HepG2 (cell line): ENCODE results near the gene FAM89B. TPM values are rescaled to one million over a fixed set of nuclear protein-coding genes. Genes with fewer than 3 reads are reported as not detected.

Source experiments
- ATAC-seq: fragments of 200-7000 bp; cut with Tn5 transposase; 3 replicates; pipeline ENCODE4 v1.9.1; 2020; ENCODE audit warnings: mild to moderate bottlenecking, moderate library complexity
- BruUV-seq: library from RNA; stranded (reverse); fragments of 400-500 nt; replicated peaks from 2 replicates; lab custom pipeline; 2021; lab: Mats Ljungman, UMichigan
- CTCF ChIA-PET: fragments of 300-600 bp; formaldehyde crosslinking; extraction: SDS; loops from one replicate; lab custom pipeline; 2021; ENCODE audit warnings: low total read pairs, inconsistent platforms, low intra/inter-chr PET ratio; lab: Yijun Ruan, JAX
- POLR2A ChIA-PET: fragments of 350-600 bp; sonication (Branson Sonifier 250); formaldehyde crosslinking; loops from one replicate; lab custom pipeline; 2020; ENCODE audit warnings: antibody characterized with exemption, inconsistent platforms; lab: Yijun Ruan, JAX
- DNase-seq: peaks from one replicate; pipeline ENCODE4 v3.0.0-alpha.2; 2015; ENCODE audit warnings: low spot score
- FAIRE-seq: peaks from 3 replicates; lab custom pipeline; 2011; peaks lifted over from hg19 to GRCh38; lab: Jason Lieb, UNC
- H2AFZ ChIP-seq: one replicate; pipeline ENCODE4 v1.6.1; 2011; ENCODE audit warnings: low read length, inconsistent platforms
- H3K27ac ChIP-seq: fragments of 300-600 bp; 3 replicates; pipeline ENCODE4 v1.8.0; 2011; ENCODE audit warnings: mixed run types, mild to moderate bottlenecking, mixed read lengths, low read length, inconsistent platforms; ENCODE audit not compliant: insufficient read depth; ENCODE audit errors: extremely low read length
- H3K27me3 ChIP-seq, 2 experiments: fragments of 200-600 bp in 1 of 2; 2 replicates in 1 of 2; 3 replicates in 1 of 2; pipeline versions ENCODE4 v1.6.0 to v1.8.0; 2011; ENCODE audit warnings: low read length in 2 of 2, mild to moderate bottlenecking in 2 of 2, moderate library complexity in 2 of 2, inconsistent platforms in 1 of 2; ENCODE audit not compliant: insufficient read depth in 2 of 2, control insufficient read depth in 1 of 2
- H3K36me3 ChIP-seq, 2 experiments: fragments of 200-600 bp in 1 of 2; replicated peaks in 1 of 2; 2 replicates in 1 of 2; 3 replicates in 1 of 2; pipeline versions ENCODE4 v1.5.1 to v1.8.0; 2011; ENCODE audit warnings: low read length in 2 of 2, inconsistent platforms in 1 of 2; ENCODE audit not compliant: insufficient read depth in 2 of 2, control insufficient read depth in 1 of 2
- H3K4me1 ChIP-seq: 2 replicates; pipeline ENCODE4 v1.5.1; 2012; ENCODE audit warnings: low read length, inconsistent platforms; ENCODE audit not compliant: insufficient read depth
- H3K4me2 ChIP-seq: 2 replicates; pipeline ENCODE4 v1.6.0; 2011; ENCODE audit warnings: low read depth, low read length, inconsistent platforms
- H3K4me3 ChIP-seq, 3 experiments: fragments of 200-600 bp in 1 of 3; sonication (generic), shearing (Covaris generic) in 1 of 3; replicated peaks in 1 of 3; 2 replicates each; pipeline ENCODE4 v1.5.1; 2011 to 2016; ENCODE audit warnings: low read length in 3 of 3, inconsistent platforms in 2 of 3, low read depth in 2 of 3, mild to moderate bottlenecking in 2 of 3, control low read depth in 1 of 3, mixed read lengths in 1 of 3; ENCODE audit not compliant: insufficient read depth in 1 of 3
- H3K79me2 ChIP-seq: one replicate; pipeline ENCODE4 v1.6.1; 2011; ENCODE audit warnings: low read length, inconsistent platforms; ENCODE audit not compliant: insufficient read depth
- H3K9ac ChIP-seq: 2 replicates; pipeline ENCODE4 v1.6.0; 2011; ENCODE audit warnings: mild to moderate bottlenecking, low read depth, low read length, inconsistent platforms; ENCODE audit not compliant: insufficient read depth
- H3K9me3 ChIP-seq: 2 replicates; pipeline ENCODE4 v1.5.1; 2012; ENCODE audit warnings: mild to moderate bottlenecking, low read length
- H4K20me1 ChIP-seq: 2 replicates; pipeline ENCODE4 v1.6.0; 2011; ENCODE audit warnings: inconsistent platforms, mild to moderate bottlenecking, low read length, moderate library complexity; ENCODE audit not compliant: insufficient read depth
- GABPB1 ChIP-seq: IDR thresholded peaks from 2 replicates; pipeline ENCODE4 v1.6.1; 2016; ENCODE audit warnings: mild to moderate bottlenecking, missing genetic modification reagents, moderate library complexity, missing compliant biosample characterization
- NFYC ChIP-seq: IDR thresholded peaks from 2 replicates; pipeline ENCODE4 v1.6.1; 2016; ENCODE audit warnings: missing genetic modification reagents, missing compliant biosample characterization
- ZFP37 ChIP-seq: sonication (generic); formaldehyde crosslinking; IDR thresholded peaks from 2 replicates; pipeline ENCODE4 v1.4.0; 2020; ENCODE audit warnings: missing genetic modification reagents, borderline replicate concordance
- WGBS: methylation state at CpG from one replicate; pipeline ENCODE4 v1.1.6; 2017; ENCODE audit warnings: low lambda C conversion rate; 5-methylcytosine and 5-hydroxymethylcytosine counted together
- in situ Hi-C: cut with HindIII; loops from 2 replicates; pipeline ENCODE4 v1.10.0; 2017; ENCODE audit warnings: low pct_unique_long_range_greater_than_20kb; ENCODE audit not compliant: extremely low pct_ligation_motif_present
- intact Hi-C: fragments of 100-400 bp; cut with micrococcal nuclease; formaldehyde crosslinking; loops from one replicate; pipeline ENCODE4 v1.10.0; 2022; ENCODE audit not compliant: unreplicated experiment
- polyA plus RNA-seq, 8 experiments: library from polyadenylated mRNA; depleted of rRNA in 3 of 8; stranded (reverse) in 7 of 8; unstranded in 1 of 8; fragments of >200 nt; fragmentation: Illumina TruSeq in 4 of 8; extraction: Trizol in 4 of 8; gene quantifications; 2 replicates each; pipeline versions ENCODE4 v1.2.1 to v1.2.3, GENCODE V29; 2011 to 2016; ENCODE audit warnings: low read depth in 4 of 8, missing spikeins in 1 of 8, mixed read lengths in 1 of 8; ENCODE audit not compliant: insufficient read depth in 1 of 8
- total RNA-seq, 5 experiments: library from RNA; depleted of rRNA; stranded (reverse); fragments of >200 nt; fragmentation: Illumina TruSeq; extraction: Trizol; gene quantifications; 2 replicates each; pipeline ENCODE4 v1.2.3, GENCODE V29; 2016; ENCODE audit warnings: low read depth in 1 of 5
- TF ChIP-seq, protein P1 (sequence below): sonication (generic); formaldehyde crosslinking; IDR thresholded peaks from 2 replicates; pipeline ENCODE4 v1.4.0; 2020; ENCODE audit warnings: missing genetic modification reagents, borderline replicate concordance
- TF ChIP-seq, protein P2 (sequence below): sonication (generic); formaldehyde crosslinking; IDR thresholded peaks from 2 replicates; pipeline ENCODE4 v1.4.0; 2020; ENCODE audit warnings: mild to moderate bottlenecking, missing genetic modification reagents, borderline replicate concordance
- TF ChIP-seq, protein P3 (sequence below): sonication (generic); formaldehyde crosslinking; IDR thresholded peaks from 2 replicates; pipeline ENCODE4 v1.5.0; 2020; ENCODE audit warnings: mild to moderate bottlenecking, missing genetic modification reagents, borderline replicate concordance
- TF ChIP-seq, protein P4 (sequence below): sonication (generic); formaldehyde crosslinking; IDR thresholded peaks from 2 replicates; pipeline ENCODE4 v1.5.0; 2020; ENCODE audit warnings: missing genetic modification reagents

Gene FAM89B
- total and polyA plus RNA-seq, 2 of the 13 experiments (the other 11 are each of a cell fraction or from before 2014, with no cell fraction given), result 5.7 to 8.0 TPM

DNA sequence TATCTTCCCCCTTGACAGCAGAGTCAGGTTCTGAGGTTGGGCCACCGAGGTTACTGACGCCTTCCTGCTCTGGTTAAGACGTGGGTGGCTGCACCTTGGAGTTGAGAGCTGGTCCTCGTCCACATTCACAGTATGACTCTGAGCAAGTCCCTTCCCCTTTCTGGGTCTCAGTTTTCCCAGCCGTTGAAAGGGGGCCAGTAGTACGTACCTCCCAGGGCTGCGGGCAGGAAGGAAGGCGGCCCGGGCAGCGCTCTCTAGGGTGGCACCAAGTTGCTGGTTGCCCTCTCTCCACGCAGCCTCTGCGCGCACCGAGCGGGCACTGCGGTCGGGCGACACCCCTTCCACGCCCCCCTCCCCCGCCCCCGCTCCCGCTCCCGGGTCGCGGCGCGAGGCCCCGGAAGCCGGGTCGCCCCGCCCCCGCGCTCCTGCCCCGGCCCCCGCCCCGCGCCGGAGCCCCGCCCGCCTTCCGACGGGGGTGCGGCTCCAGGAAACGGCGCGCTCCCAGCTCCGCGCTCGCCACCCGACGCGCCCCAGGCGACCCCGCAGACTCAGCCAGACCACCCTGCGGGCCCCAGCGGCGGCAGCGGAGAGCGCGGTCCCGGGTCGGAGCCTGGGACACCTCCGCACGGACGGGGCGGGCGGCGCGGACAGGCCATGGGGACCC lies 3.4 kb downstream of the FAM89B start, which contains the start of gene EHBP1L1:
Gene EHBP1L1 (plus strand): TSS at position 486 of the 664 bp plus-strand sequence. CDS start 250 bp downstream, outside the sequence.
- Histone ChIP-seq H3K4me3 (peak within 1 kb of the TSS; percentile 69 to 77 (median 73)), H3K36me3 (peaks cover 3 to 7% of the 10 kb centered on the region in 2 experiments; a peak in 2 of 5 replicates), H3K27ac (no peak within 1 kb of the TSS), H3K9me3 (no peaks in the 10 kb centered on the region), H3K4me1 (peaks cover 54% of the 10 kb centered on the region), H2AFZ (no peak within 1 kb of the TSS), H3K27me3 (no peaks in the 10 kb centered on the region; a peak in 1 of 5 replicates), H3K9ac (peak within 1 kb of the TSS; percentile 71), H3K4me2 (peak within 1 kb of the TSS; percentile 95), H4K20me1 (no peaks in the 10 kb centered on the region), H3K79me2 (peaks cover 15% of the 10 kb centered on the region)
- BruUV-seq, result no TSS peak
- in situ Hi-C loops, result loop anchor here (5.0 kb wide), 1 partner anchor 37 kb away; the partner anchor contains the start of gene MAP3K11
- CTCF ChIA-PET, result no interaction called here
- no peak for FAIRE-seq
- peak; percentile 9 for ATAC-seq
- DNase-seq, result no peak
- 3% methylated on average over 4 of the region's 69 CpGs for WGBS
- intact Hi-C loops, result no loop called here
- POLR2A ChIA-PET, result interaction anchor here (0.9 to 2.0 kb wide), 6 partner anchors 13 to 219 kb away, joined by 3 to 10 read pairs (median 3); no protein-coding TSS in a partner anchor
- TF ChIP-seq GABPB1 (CRISPR knock-in tag) (peak; percentile 24; the same call in 1 of the 2 replicates), NFYC (CRISPR knock-in tag) (no peak), ZFP37 (CRISPR knock-in tag) (no peak)
- TF ChIP-seq, protein P1, sequence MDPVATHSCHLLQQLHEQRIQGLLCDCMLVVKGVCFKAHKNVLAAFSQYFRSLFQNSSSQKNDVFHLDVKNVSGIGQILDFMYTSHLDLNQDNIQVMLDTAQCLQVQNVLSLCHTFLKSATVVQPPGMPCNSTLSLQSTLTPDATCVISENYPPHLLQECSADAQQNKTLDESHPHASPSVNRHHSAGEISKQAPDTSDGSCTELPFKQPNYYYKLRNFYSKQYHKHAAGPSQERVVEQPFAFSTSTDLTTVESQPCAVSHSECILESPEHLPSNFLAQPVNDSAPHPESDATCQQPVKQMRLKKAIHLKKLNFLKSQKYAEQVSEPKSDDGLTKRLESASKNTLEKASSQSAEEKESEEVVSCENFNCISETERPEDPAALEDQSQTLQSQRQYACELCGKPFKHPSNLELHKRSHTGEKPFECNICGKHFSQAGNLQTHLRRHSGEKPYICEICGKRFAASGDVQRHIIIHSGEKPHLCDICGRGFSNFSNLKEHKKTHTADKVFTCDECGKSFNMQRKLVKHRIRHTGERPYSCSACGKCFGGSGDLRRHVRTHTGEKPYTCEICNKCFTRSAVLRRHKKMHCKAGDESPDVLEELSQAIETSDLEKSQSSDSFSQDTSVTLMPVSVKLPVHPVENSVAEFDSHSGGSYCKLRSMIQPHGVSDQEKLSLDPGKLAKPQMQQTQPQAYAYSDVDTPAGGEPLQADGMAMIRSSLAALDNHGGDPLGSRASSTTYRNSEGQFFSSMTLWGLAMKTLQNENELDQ, result no peak
- TF ChIP-seq, protein P2, sequence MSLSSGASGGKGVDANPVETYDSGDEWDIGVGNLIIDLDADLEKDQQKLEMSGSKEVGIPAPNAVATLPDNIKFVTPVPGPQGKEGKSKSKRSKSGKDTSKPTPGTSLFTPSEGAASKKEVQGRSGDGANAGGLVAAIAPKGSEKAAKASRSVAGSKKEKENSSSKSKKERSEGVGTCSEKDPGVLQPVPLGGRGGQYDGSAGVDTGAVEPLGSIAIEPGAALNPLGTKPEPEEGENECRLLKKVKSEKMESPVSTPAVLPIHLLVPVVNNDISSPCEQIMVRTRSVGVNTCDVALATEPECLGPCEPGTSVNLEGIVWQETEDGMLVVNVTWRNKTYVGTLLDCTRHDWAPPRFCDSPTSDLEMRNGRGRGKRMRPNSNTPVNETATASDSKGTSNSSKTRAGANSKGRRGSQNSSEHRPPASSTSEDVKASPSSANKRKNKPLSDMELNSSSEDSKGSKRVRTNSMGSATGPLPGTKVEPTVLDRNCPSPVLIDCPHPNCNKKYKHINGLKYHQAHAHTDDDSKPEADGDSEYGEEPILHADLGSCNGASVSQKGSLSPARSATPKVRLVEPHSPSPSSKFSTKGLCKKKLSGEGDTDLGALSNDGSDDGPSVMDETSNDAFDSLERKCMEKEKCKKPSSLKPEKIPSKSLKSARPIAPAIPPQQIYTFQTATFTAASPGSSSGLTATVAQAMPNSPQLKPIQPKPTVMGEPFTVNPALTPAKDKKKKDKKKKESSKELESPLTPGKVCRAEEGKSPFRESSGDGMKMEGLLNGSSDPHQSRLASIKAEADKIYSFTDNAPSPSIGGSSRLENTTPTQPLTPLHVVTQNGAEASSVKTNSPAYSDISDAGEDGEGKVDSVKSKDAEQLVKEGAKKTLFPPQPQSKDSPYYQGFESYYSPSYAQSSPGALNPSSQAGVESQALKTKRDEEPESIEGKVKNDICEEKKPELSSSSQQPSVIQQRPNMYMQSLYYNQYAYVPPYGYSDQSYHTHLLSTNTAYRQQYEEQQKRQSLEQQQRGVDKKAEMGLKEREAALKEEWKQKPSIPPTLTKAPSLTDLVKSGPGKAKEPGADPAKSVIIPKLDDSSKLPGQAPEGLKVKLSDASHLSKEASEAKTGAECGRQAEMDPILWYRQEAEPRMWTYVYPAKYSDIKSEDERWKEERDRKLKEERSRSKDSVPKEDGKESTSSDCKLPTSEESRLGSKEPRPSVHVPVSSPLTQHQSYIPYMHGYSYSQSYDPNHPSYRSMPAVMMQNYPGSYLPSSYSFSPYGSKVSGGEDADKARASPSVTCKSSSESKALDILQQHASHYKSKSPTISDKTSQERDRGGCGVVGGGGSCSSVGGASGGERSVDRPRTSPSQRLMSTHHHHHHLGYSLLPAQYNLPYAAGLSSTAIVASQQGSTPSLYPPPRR (CRISPR knock-in tag), result no peak
- TF ChIP-seq, protein P3, sequence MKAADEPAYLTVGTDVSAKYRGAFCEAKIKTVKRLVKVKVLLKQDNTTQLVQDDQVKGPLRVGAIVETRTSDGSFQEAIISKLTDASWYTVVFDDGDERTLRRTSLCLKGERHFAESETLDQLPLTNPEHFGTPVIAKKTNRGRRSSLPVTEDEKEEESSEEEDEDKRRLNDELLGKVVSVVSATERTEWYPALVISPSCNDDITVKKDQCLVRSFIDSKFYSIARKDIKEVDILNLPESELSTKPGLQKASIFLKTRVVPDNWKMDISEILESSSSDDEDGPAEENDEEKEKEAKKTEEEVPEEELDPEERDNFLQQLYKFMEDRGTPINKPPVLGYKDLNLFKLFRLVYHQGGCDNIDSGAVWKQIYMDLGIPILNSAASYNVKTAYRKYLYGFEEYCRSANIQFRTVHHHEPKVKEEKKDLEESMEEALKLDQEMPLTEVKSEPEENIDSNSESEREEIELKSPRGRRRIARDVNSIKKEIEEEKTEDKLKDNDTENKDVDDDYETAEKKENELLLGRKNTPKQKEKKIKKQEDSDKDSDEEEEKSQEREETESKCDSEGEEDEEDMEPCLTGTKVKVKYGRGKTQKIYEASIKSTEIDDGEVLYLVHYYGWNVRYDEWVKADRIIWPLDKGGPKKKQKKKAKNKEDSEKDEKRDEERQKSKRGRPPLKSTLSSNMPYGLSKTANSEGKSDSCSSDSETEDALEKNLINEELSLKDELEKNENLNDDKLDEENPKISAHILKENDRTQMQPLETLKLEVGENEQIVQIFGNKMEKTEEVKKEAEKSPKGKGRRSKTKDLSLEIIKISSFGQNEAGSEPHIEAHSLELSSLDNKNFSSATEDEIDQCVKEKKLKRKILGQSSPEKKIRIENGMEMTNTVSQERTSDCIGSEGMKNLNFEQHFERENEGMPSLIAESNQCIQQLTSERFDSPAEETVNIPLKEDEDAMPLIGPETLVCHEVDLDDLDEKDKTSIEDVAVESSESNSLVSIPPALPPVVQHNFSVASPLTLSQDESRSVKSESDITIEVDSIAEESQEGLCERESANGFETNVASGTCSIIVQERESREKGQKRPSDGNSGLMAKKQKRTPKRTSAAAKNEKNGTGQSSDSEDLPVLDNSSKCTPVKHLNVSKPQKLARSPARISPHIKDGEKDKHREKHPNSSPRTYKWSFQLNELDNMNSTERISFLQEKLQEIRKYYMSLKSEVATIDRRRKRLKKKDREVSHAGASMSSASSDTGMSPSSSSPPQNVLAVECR (CRISPR knock-in tag), result peak; percentile 28; the same call in 1 of the 2 replicates
- TF ChIP-seq, protein P4, sequence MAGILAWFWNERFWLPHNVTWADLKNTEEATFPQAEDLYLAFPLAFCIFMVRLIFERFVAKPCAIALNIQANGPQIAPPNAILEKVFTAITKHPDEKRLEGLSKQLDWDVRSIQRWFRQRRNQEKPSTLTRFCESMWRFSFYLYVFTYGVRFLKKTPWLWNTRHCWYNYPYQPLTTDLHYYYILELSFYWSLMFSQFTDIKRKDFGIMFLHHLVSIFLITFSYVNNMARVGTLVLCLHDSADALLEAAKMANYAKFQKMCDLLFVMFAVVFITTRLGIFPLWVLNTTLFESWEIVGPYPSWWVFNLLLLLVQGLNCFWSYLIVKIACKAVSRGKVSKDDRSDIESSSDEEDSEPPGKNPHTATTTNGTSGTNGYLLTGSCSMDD, result no peak
